ENCODE data around the gene SSR3. TPM values are rescaled to one million over a fixed set of nuclear protein-coding genes. Genes with fewer than 3 reads are reported as not detected.

Gene SSR3
- total RNA-seq, 1 experiment from 2014 or later: 177 TPM

DNA sequence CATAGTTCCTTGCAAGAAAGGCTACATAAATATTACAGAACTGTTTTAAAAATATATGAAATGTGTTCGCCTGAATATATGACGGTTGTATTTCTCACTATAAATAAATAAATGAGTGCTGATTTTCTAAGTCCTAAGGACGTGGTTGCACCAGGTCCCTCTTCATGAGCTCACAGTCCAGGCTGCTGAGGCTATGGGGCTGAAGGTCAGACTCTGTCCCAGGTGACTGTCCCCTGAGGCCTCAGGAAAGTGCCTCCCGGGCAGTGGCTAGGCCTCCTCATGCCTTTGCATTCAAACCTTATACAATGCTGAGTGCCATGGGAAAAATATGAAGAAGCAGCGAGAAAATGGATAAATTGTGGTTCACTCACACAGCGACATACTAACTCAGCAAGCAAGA is 43.5 kb upstream of the SSR3 start:
- TF ChIP-seq SP1 (IDR thresholded peaks at IDR 0.05; ENCODE audit: low read depth) (no peak), FOSL1 (IDR thresholded peaks at IDR 0.05; ENCODE audit: low read depth) (no peak), ZFX (IDR thresholded peaks at IDR 0.05) (no peak), CBX3 (IDR thresholded peaks at IDR 0.05; ENCODE audit: low read depth) (no peak), TCF7L2 (IDR thresholded peaks at IDR 0.05; ENCODE audit: borderline replicate concordance, extremely low read depth, insufficient read depth, insufficient read length) (no peak), RAD21 (IDR thresholded peaks at IDR 0.05; ENCODE audit: low read depth) (no peak), ZNF274 (IDR thresholded peaks at IDR 0.05; ENCODE audit: low read depth, low read length) (no peak), ELF1 (IDR thresholded peaks at IDR 0.05; ENCODE audit: borderline replicate concordance, low read depth) (no peak), JUND (IDR thresholded peaks at IDR 0.05) (no peak)
- TF ChIP-seq, protein P1, sequence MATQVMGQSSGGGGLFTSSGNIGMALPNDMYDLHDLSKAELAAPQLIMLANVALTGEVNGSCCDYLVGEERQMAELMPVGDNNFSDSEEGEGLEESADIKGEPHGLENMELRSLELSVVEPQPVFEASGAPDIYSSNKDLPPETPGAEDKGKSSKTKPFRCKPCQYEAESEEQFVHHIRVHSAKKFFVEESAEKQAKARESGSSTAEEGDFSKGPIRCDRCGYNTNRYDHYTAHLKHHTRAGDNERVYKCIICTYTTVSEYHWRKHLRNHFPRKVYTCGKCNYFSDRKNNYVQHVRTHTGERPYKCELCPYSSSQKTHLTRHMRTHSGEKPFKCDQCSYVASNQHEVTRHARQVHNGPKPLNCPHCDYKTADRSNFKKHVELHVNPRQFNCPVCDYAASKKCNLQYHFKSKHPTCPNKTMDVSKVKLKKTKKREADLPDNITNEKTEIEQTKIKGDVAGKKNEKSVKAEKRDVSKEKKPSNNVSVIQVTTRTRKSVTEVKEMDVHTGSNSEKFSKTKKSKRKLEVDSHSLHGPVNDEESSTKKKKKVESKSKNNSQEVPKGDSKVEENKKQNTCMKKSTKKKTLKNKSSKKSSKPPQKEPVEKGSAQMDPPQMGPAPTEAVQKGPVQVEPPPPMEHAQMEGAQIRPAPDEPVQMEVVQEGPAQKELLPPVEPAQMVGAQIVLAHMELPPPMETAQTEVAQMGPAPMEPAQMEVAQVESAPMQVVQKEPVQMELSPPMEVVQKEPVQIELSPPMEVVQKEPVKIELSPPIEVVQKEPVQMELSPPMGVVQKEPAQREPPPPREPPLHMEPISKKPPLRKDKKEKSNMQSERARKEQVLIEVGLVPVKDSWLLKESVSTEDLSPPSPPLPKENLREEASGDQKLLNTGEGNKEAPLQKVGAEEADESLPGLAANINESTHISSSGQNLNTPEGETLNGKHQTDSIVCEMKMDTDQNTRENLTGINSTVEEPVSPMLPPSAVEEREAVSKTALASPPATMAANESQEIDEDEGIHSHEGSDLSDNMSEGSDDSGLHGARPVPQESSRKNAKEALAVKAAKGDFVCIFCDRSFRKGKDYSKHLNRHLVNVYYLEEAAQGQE (IDR thresholded peaks at IDR 0.05; ENCODE audit: low read depth): no peak
- TF ChIP-seq, protein P2, sequence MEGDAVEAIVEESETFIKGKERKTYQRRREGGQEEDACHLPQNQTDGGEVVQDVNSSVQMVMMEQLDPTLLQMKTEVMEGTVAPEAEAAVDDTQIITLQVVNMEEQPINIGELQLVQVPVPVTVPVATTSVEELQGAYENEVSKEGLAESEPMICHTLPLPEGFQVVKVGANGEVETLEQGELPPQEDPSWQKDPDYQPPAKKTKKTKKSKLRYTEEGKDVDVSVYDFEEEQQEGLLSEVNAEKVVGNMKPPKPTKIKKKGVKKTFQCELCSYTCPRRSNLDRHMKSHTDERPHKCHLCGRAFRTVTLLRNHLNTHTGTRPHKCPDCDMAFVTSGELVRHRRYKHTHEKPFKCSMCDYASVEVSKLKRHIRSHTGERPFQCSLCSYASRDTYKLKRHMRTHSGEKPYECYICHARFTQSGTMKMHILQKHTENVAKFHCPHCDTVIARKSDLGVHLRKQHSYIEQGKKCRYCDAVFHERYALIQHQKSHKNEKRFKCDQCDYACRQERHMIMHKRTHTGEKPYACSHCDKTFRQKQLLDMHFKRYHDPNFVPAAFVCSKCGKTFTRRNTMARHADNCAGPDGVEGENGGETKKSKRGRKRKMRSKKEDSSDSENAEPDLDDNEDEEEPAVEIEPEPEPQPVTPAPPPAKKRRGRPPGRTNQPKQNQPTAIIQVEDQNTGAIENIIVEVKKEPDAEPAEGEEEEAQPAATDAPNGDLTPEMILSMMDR (IDR thresholded peaks at IDR 0.05 in 2 of 3, conservative IDR thresholded peaks at IDR 0.05 in 1 of 3; ENCODE audit: borderline replicate concordance in 1 of 3, insufficient read depth in 1 of 3, low read depth in 2 of 3, low read length in 2 of 3): no peak
- peaks cover 0 to 7% of the 10 kb centered on the region in 2 experiments; a peak in 2 of 4 replicates for H3K4me1 ChIP-seq (ENCODE audit: control insufficient read depth in 1 of 2, insufficient read depth in 2 of 2, low read length in 2 of 2)
- H2AFZ ChIP-seq (ENCODE audit: low read depth, low read length, poor library complexity, severe bottlenecking): no peak overlapping the region
- H3K4me2 ChIP-seq (ENCODE audit: low read length): no peak overlapping the region
- H3K9me3 ChIP-seq (ENCODE audit: control insufficient read depth in 1 of 2, insufficient read depth in 1 of 2, low read depth in 1 of 2, low read length in 2 of 2): no peaks in the 10 kb centered on the region
- ATAC-seq: no peak
- BruUV-seq (replicated peaks): no TSS peak
- no peak overlapping the region for H3K27ac ChIP-seq (ENCODE audit: low read depth, low read length)
- no peak overlapping the region for H3K9ac ChIP-seq (ENCODE audit: low read length)
- ChIA-PET CTCF (no interaction called here), POLR2A (no interaction called here), RAD21 (ENCODE audit: low non-redundant PET in 1 of 2, low total read pairs in 2 of 2, uncharacterized antibody in 2 of 2, unreplicated experiment in 2 of 2) (no interaction called here)
- no peaks in the 10 kb centered on the region for H3K79me2 ChIP-seq (ENCODE audit: insufficient read depth, low read length)
- no peaks in the 10 kb centered on the region for H3K36me3 ChIP-seq (ENCODE audit: control insufficient read depth in 1 of 2, insufficient read depth in 2 of 2, low read length in 2 of 2)
- no peaks in the 10 kb centered on the region for H3K9me2 ChIP-seq (ENCODE audit: insufficient read depth)
- no peak for DNase-seq (ENCODE audit: low read depth, low spot score)
- no peaks in the 10 kb centered on the region for H4K20me1 ChIP-seq (ENCODE audit: insufficient read depth)
- no peak overlapping the region for H3K4me3 ChIP-seq (replicated peaks in 1 of 2; ENCODE audit: low read depth in 1 of 2, low read length in 2 of 2)
- no peaks in the 10 kb centered on the region for H3K27me3 ChIP-seq (ENCODE audit: insufficient read depth, low read length)
- intact Hi-C loops (cut with micrococcal nuclease): no loop called here

Data from HCT116 (cell line).